NCI-H510A treated with DMSO at 0.1 percent for 48 hours (cell line): ENCODE measurements around the gene DNPEP.

ENCODE experiments used
- DNase-seq: peaks from one replicate; lab custom pipeline; 2025; lab: John Stamatoyannopoulos, UW

The DNPEP gene

GRCh38 chr2:219362072-219362471 is 25.6 kb downstream of the DNPEP start:
- DNase-seq: no peak

- DNase-seq: no peak
Measured at GRCh38 chr2:219358170-219359075, 29.3 kb downstream of the DNPEP start.

DNA sequence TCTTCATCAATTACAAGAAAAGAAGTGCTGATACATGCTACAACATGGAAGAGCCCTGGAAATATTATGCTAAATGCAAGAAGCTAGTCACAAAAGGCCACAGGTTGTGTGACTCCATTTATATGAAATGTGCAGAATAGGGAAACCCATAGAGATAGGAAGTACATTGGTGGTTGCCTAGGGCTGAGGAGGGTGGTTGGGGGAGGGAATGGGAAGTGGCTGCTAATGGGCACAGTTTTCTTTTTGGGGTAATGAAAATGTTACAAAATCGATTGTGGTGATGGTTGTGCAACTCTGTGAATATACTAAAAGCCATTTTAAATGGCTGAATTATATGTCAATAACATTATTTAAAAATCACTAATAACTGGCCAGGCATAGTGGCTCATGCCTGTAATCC is 30.9 kb downstream of the DNPEP start:
- no peak for DNase-seq

DNA sequence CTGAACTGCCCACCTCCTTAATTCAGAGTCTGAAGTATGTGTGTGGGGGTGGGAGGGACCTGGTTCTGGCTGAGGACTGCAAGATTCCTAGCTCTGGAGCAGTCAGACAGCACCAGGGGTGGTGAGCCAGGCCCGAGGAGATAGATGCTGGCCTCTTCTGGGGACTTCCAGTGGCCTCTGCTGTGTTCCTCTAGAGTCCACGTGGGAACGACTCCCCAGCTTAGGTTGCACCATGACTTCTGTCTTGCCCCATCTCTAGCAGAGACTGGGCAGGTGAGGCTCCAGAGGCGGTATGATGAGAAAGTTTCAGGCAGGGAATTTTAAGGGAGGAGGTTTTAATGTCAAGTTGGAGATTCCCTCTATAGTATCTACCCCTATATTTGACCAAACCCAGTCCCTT is 33.1 kb downstream of the DNPEP start:
- DNase-seq: no peak

- no peak for DNase-seq
Measured at GRCh38 chr2:219353129-219353528, 34.6 kb downstream of the DNPEP start.

DNA sequence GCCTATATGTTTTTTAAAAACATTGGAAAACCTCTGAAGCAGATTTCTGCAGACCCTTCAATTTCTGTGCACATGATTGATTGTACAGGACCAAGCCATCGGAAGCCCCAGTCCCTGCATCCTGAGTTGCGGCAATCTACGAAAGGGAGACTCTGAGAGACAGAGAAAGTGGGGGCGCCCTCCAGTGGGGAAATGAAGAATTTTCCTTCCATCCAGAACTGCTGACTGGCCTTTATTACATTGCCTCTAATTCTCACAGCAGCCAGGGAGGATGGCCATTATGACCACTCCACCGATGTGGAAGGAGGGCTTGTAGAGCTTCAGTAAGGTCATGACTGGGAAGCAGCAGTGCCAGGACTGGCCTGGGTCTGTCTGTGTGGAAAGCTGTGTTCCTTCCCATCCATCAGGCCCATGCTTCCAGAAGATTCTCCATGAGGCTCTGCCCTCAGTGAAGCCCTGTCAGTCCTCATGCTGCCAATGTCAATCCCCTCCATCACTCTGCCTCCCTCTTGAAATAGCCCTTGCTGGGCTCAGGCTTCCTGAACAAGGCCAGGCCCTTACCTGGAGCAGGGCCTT is 35.2 kb downstream of the DNPEP start:
- DNase-seq: peak; percentile 82

GRCh38 chr2:219350710-219351221 is 36.9 kb downstream of the DNPEP start:
- no peak for DNase-seq

DNA sequence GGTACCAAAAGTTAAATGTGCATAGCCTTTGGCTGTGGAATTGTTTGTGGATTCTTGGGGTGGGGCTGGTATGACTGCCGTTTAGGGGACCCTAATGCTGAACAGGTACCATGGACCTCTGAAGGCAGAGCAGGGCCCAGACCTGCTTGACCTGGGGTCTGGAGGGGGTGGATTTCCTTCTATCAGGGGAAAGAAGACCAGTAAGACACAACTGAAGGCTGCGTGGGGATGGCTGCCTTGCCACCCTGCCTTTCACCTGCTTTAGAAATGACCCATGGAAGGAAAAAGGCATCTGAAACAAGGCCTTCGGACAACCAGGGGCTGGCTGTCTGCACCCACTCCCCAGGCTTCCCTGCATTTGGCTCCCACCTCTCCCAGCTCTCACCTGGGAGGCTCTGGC is 37.5 kb downstream of the DNPEP start:
- DNase-seq: no peak

- DNase-seq: peak; percentile 53
Measured at GRCh38 chr2:219344751-219345430, 42.8 kb downstream of the DNPEP start.

DNA sequence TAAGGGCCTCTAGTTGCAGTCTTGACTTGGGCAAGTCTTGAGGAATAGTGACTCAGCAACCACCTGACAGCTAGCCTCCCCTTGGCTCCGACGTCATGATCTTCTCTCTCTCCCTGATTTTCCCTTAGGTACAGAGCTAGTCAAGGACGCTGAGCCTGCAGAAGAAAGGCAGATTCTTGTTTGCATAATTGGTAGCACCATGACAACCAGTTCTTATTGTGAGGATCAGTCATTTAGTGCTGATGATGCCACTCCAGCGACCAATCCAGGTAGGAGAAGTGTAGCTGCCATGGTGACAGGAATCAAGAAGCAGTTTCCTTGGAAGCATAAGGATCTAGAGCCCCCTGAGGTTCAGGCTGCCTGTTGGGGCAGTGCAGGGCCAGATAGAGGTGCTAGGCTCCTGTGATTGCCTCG is 52.3 kb downstream of the DNPEP start:
- DNase-seq: peak; percentile 38

DNA sequence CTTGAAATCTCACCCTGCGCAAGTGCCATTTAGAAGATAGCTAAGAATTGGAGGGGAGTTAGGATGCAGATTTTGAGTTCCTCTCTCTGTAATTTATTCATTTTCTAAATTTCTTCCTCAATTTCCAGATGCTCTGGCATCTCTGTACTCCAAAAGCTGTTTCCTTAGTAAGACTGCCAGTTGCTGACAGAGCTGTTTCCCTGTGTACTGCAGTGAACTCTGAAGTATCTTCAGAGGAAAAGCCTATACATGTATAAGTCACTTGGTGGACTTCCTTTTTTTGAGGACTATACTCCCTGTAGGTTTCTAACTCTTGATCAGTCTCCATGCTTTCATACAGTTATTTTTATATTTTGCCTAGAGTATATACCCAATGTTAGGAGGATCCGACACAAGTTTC is 53.6 kb downstream of the DNPEP start:
- no peak for DNase-seq

- no peak for DNase-seq
Measured at GRCh38 chr2:219332542-219332941, 55.2 kb downstream of the DNPEP start, which contains the start of gene RESP18. Gene RESP18 (minus strand): TSS chr2:219332744.

DNA sequence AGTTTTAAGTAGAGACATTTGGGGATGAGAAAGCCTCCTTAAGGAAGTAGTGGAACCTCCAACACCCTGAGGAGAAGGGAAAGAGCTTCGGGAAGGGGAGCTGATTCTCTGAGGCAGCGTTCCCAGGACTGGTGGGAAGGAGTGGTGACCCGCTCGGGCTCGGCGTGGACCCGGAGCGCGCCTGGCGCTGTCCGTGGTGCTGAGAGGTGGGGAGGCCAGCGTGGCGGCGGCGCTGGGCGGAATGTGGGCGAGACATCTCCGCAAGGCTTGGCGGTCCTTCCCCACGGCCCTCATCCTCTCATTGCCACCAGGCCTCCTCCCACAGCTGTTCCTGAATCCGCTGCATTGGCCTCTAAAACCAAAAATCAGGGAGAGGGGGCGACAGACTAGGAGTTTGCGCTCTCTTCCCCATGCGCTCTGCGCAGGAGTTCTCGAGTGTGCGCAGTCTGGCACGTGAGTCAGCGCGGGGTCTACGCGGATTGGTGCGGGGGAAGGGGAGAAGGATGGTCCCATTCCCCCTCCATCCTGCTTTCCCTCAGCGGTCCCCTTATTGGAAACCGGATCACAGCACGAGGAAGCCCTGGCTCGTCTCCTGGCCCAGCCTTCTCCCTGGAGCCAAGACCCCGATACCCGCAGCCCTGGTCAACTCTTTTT is 56.0 kb downstream of the DNPEP start:
- no peak for DNase-seq

GRCh38 chr2:219327719-219328118 is 60.0 kb downstream of the DNPEP start:
- DNase-seq: no peak

DNA sequence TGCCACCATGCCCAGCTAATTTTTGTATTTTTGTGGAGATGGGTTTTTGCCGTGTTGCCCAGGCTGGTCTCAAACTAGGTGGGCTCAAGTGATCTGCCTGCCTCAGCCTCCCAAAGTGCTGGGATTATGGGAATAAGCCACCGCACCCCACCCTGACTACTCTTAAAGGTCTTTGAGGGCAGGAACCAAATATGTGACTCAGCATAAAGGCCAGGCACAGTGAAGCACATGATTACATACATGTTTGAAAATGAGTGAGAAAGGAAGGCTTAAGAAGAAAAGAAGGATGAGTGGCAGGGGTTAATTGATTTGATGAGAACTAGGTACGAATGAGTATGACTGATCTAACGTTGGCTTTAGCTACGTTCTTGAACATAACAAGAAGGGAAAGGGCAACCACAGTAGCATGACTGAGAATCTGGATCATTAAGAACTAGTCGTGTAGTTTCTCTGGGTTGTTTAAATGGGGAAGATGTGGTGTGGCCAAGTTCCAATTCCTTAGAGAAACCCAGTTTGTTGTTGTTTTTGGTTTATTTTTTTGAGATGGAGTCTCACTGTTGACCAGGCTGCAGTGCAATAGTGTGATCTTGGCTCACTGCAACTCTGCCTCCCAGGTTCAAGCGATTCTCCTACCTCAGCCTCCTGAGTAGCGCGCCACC is 61.9 kb downstream of the DNPEP start:
- no peak for DNase-seq

- no peak for DNase-seq
Measured at GRCh38 chr2:219325136-219325535, 62.6 kb downstream of the DNPEP start.

DNA sequence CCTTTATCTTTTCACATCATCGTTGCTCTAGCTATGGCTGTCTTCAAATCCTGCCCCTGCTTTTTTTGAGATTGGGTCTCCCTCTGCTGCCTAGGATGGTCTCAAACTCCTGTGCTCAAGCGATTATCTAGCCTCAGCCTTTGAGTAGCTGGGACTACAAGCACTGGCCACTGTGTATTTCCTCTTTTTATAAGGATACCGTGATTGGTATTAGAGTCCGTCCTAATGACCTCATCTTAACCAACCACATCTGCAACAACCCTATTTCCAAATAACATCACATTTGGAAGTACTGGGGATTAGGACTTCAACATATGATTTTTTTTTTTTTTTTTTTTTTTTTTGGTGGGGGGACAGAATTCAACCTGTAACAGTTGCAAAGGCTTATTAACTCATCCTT is 64.3 kb downstream of the DNPEP start:
- DNase-seq: no peak
